Measurements from ENCODE around the gene MEGF8. TPM values are rescaled to one million over a fixed set of nuclear protein-coding genes. Genes with fewer than 3 reads are reported as not detected.

MEGF8 gene
- total RNA-seq, 3 donors from 2014 or later (not counting 1 experiment from before 2014, with no cell fraction given) = 8.1 to 11.3 (median 10.5) TPM

DNA sequence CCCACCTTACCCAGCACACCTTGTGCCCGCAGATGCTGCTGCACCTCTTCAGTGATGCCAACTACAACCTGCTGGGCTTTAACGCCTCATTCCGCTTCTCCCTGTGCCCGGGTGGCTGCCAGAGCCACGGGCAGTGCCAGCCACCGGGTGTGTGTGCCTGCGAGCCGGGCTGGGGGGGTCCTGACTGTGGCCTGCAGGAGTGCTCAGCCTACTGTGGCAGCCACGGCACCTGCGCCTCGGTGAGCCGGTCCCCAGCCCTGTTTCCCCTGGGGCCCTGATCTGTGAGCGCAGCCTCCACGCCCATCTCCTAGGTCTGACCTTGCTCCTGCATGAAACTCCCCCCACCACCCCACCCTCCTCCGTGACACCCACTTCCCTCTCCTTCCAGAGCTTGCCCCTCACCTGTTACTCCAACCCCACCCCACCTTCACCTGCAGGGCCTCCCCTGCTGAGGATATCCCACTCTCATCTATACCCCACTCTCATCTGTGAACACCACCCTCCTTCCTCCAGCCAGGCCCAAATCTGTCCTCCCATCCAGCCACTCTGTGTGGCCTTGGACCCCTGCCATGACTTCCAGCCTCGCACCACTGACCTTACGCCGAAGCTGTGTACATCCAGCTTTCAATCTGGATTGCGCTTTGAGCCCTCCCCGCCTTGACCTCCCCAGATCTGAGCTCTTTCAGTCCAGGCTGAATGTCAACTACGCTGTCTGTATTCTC is 8.7 kb downstream of the MEGF8 start:
- Histone ChIP-seq H3K27me3 (ENCODE audit: control insufficient read depth, insufficient read depth, low read length) (no peaks in the 10 kb centered on the region), H3K36me3 (ENCODE audit: control insufficient read depth, insufficient read depth, low read length) (no peaks in the 10 kb centered on the region), H3K4me3 (ENCODE audit: low read length) (no peak overlapping the region), H3K9me3 (ENCODE audit: control insufficient read depth, insufficient read depth, low read length) (no peaks in the 10 kb centered on the region), H3K4me1 (ENCODE audit: control insufficient read depth, insufficient read depth, low read length) (no peaks in the 10 kb centered on the region), H3K27ac (ENCODE audit: low read length) (no peak overlapping the region)
- no peak overlapping the region for H3K27ac Mint-ChIP-seq
- DNase-seq (no peak), ATAC-seq (no peak)
- H3K36me3 Mint-ChIP-seq = no peaks in the 10 kb centered on the region
- no peaks in the 10 kb centered on the region for H3K27me3 Mint-ChIP-seq (ENCODE audit: low read depth in 2 of 2)
- TF ChIP-seq CTCF (IDR thresholded peaks at IDR 0.05) = no peak
- intact Hi-C loops (cut with micrococcal nuclease) = no loop called here
- peaks cover 0 to 2% of the 10 kb centered on the region in 2 donors for H3K4me1 Mint-ChIP-seq
- 91% methylated on average over 21 of the region's 21 CpGs for WGBS (ENCODE audit: insufficient coverage)
- no peaks in the 10 kb centered on the region for H3K9me3 Mint-ChIP-seq
- H3K4me3 Mint-ChIP-seq = no peak overlapping the region

DNA sequence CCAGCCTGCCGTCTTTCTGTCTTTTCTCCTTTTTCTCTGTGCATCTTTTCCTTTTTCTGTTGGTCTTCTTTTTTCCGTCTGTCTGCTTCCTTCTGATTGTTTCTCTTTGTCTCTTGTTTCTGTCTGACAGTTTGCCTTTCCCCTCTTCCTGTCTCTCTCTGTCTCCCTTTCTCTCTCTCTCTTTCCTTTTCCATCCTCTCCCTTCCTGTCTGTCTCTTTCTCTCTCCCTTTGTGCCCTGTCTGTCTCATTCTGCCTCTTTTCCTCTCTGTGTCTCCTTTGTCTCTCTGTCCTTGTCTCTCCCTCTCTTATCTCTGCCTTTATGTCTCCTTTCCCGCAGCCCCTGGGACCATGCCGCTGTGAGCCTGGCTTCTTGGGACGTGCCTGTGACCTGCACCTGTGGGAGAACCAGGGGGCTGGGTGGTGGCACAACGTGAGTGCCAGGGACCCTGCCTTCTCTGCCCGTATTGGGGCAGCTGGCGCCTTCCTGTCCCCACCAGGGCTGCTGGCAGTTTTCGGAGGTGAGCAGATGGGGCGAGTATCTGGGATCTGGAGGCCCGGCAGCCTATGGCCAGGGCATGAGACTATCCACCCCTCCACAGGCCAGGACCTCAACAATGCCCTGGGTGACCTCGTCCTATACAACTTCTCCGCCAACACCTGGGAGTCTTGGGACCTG is 9.4 kb downstream of the MEGF8 start:
- H3K4me1 ChIP-seq (ENCODE audit: control insufficient read depth, insufficient read depth, low read length) = no peaks in the 10 kb centered on the region
- DNase-seq (no peak), ATAC-seq (no peak)
- H3K27me3 Mint-ChIP-seq (ENCODE audit: low read depth in 2 of 2) = no peaks in the 10 kb centered on the region
- H3K36me3 Mint-ChIP-seq = no peaks in the 10 kb centered on the region
- H3K9me3 Mint-ChIP-seq = no peaks in the 10 kb centered on the region
- H3K27ac ChIP-seq (ENCODE audit: low read length) = no peak overlapping the region
- no peaks in the 10 kb centered on the region for H3K9me3 ChIP-seq (ENCODE audit: control insufficient read depth, insufficient read depth, low read length)
- no peaks in the 10 kb centered on the region for H3K27me3 ChIP-seq (ENCODE audit: control insufficient read depth, insufficient read depth, low read length)
- no peak overlapping the region for H3K4me3 ChIP-seq (ENCODE audit: low read length)
- 92% methylated on average over 13 of the region's 13 CpGs for WGBS (ENCODE audit: insufficient coverage)
- TF ChIP-seq CTCF (IDR thresholded peaks at IDR 0.05) = no peak
- intact Hi-C loops (cut with micrococcal nuclease) = no loop called here
- H3K4me1 Mint-ChIP-seq = no peaks in the 10 kb centered on the region
- no peak overlapping the region for H3K4me3 Mint-ChIP-seq
- no peaks in the 10 kb centered on the region for H3K36me3 ChIP-seq (ENCODE audit: control insufficient read depth, insufficient read depth, low read length)
- no peak overlapping the region for H3K27ac Mint-ChIP-seq

- Histone ChIP-seq H3K27me3 (ENCODE audit: control insufficient read depth, insufficient read depth, low read length) (no peaks in the 10 kb centered on the region), H3K4me1 (ENCODE audit: control insufficient read depth, insufficient read depth, low read length) (no peaks in the 10 kb centered on the region), H3K4me3 (ENCODE audit: low read length) (no peak overlapping the region), H3K36me3 (ENCODE audit: control insufficient read depth, insufficient read depth, low read length) (no peaks in the 10 kb centered on the region), H3K9me3 (ENCODE audit: control insufficient read depth, insufficient read depth, low read length) (no peaks in the 10 kb centered on the region), H3K27ac (ENCODE audit: low read length) (no peak overlapping the region)
- Mint-ChIP-seq H3K27ac (no peak overlapping the region), H3K4me3 (no peak overlapping the region), H3K36me3 (no peaks in the 10 kb centered on the region), H3K9me3 (no peaks in the 10 kb centered on the region), H3K4me1 (no peaks in the 10 kb centered on the region), H3K27me3 (ENCODE audit: low read depth in 2 of 2) (no peaks in the 10 kb centered on the region)
- DNase-seq = no peak
- ATAC-seq = no peak
- intact Hi-C loops (cut with micrococcal nuclease) = no loop called here
- 88% methylated on average over 7 of the region's 7 CpGs for WGBS (ENCODE audit: insufficient coverage)
- no peak for TF ChIP-seq CTCF (IDR thresholded peaks at IDR 0.05)
These were observed 10.0 kb downstream of the MEGF8 start for GRCh38 chr19:42335374-42335936.
